DMS114 treated with DMSO at 0.1 percent for 48 hours (cell line): ENCODE measurements around the gene HOXB6.

Experiments used
- DNase-seq: peaks from one replicate; lab custom pipeline; 2025; ENCODE audit not compliant: unreplicated experiment; lab: John Stamatoyannopoulos, UW

Gene HOXB6

DNA sequence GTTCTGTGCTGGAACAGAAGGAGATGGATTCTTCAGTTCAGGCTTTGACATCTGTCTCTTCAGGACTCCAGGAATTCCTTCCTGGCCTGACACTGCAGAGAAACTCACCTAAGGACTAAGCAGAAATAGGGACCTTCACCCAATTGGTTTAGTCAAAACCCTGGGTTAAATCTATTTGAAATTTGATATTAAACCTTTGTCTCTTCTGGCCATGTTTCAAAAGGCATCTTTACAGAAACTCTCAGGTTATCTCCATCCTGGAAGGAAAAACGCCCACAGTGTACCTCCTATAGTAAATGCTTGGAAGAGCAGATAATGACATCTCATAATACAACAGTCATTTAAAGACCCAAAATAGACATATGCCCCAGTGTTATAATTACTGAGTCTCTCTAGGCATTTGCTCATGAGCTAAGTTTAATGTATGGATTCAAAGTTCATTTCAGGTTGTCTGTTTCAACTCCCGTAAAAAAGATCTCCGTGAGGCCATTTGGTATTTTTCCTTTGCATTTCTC lies 21.0 kb downstream of the HOXB6 start:
- DNase-seq, result no peak

DNA sequence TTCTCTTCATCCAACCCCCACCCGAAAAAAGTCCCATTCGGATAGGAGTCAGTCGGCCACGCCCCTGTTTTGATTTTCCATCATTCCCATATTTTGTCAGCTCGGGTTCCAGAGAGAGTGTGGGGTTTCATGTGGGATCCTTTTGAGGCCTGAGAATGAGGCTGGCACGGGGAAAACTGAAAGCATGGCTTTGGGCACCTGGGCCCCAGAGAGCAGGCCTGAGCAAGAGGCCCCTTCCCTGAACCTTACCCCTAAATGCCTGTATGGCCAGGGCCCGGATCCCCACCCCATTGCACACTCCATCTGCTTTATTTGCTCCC lies 22.1 kb downstream of the HOXB6 start:
- DNase-seq, result no peak

GRCh38 chr17:48579760-48580554 lies 24.8 kb downstream of the HOXB6 start:
- DNase-seq, result peak; percentile 50

DNA sequence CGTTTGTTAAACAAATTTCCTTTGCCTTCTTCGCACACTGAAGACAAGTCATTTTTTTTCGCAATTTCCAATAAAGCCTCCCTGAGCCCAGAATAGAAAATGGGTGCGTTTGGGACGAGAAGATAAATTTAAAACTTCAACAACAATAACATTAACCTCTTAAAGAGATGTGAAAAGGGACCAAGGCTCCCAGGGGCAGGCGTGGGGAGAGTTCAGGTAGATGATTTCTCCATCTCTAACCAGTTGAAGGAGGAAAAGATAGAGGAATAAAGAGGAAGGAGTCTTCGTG lies 25.4 kb downstream of the HOXB6 start:
- no peak for DNase-seq

DNA sequence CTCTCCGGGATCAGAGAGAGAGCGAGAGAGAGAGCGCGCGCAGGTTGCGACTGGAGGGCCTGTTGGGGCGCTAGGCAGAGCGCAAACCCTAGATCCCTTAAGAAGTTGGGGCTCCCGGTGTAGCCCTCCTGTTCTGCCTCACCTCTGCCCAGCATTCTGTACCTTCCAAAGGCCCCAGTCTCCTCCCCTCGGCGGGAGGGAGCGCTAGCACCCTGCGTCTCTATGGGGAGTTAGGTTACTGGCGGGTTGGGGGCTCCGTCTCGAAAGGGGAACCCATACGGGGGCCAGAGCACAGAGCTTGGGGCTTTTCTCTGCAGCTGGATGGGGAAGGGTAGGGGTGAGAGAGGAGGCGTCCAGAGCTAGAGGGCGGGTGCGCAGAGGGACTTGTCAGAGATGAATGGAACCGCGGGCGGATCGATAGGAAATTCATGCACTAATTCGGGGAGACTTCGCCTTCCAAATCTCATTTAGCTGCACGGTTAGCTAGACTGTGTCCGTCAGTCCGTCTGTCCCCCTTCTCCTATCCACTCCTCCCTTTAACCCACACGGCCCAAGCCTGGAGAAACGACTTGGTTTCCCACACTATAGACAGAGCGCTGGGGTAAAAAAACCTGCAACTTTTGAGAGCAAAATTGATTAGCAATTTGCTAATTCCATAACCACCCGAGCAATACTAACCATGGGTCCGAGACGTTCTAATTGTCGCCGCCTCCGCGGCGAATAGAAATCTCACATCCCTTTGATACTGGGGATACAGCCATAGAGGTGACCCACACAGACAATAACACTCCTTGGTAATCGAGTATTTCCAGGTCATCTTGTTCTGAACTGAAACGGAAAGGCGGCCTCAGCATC lies 25.9 kb downstream of the HOXB6 start:
- no peak for DNase-seq

- peak; percentile 79 for DNase-seq
Observed at GRCh38 chr17:48577946-48578615, 26.7 kb downstream of the HOXB6 start, which contains the start of gene HOXB4. Gene HOXB4, minus strand, starts transcription at chr17:48578350. Its CDS starts 31 bp downstream, at chr17:48578319.

- peak; percentile 25 for DNase-seq
Observed at GRCh38 chr17:48577330-48577945, 27.3 kb downstream of the HOXB6 start.

GRCh38 chr17:48576479-48577309 lies 28.1 kb downstream of the HOXB6 start:
- DNase-seq, result no peak

GRCh38 chr17:48575673-48576478 lies 28.9 kb downstream of the HOXB6 start:
- no peak for DNase-seq

GRCh38 chr17:48575066-48575582 lies 29.7 kb downstream of the HOXB6 start:
- DNase-seq, result no peak

DNA sequence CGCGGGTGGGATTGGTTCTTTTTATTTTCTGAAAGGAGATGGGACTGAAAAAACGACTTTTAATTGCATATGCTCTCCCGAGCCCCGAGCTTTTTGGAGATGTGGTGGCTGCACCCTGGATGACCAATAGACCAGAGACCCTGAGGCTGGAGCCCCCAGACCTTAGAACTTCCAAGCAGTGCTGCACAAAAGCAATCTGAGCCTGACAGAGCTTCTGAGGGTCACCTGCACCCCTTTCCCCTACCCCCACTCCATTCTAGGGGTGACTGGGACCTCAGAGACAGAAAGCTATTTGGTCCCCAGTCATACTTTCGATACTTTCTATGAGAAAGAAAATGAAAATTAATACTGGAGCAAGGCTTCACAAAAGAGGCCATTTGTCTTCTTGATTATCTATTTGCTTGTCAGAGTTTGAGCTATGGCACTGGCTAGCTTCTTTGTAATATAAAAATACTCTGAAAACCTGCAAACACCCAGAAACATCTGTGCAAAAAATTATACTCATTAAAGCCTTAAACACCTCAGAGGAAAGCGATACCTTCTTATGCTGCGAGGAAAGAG lies 30.2 kb downstream of the HOXB6 start:
- no peak for DNase-seq

GRCh38 chr17:48571826-48572417 lies 32.9 kb downstream of the HOXB6 start:
- DNase-seq, result no peak

GRCh38 chr17:48571024-48571818 lies 33.6 kb downstream of the HOXB6 start:
- DNase-seq, result no peak

DNA sequence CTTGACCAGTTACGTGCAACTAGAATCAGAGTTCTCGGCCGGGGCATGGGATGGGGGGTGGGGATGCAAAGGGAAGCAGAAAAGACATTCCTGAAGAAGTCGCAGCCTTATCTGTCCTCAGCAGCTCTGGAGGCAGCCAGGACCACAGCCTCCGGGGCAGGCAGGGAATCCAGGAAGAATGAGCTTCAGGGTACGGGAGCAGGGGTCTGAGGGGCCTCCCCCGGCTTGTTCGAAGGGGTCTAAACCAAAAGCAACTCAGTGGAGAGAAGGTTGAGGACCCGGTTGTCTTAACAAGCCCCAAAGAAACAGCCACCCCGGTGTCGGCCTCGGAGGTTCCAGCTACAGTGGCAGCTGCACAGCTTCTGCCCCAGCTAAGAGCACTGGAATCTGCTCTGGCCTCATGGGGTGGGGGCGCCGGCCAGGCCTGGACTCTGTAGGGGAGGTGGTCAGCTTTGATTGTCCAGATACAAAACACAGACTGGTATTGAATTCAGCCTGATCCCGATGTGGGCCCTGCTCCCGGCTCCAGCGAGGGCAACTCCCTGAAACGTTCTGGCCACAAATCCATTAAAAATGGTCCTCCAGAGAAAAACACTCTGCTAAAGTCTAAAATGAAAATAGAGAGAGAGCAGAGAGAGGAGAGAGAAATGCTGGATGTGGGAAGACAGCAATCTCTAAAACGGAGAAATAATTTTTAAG lies 34.3 kb downstream of the HOXB6 start:
- DNase-seq, result no peak

DNA sequence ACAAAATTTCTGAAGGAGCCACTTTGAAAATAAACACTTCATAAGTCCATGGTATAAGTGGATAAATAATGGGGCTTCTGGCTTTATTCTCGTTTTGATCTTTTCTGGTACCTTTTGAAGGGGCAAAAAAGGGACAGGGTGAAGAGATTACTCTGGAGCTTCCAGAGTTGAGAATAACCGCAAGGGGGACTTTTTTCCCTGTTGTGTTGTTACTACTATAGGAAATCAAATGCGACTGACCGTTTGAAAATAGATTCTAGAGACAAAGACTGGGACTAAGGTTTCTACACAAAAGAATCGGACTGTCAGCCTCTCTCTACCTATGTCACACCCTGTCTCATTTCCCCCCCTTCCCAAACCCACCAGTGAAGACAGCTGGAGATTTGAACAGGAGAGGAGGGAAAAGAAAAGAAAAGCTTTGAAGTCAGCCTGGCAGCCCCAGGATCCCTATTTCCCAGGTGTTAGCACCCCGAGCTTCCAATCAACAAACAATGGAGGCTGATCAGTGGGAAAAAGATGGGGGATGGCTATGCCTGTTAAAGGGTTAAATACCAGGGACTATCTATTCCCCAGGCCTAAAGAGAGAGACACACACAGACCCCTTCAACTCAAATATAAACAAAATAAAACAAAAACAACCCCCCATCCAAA lies 35.0 kb downstream of the HOXB6 start:
- DNase-seq, result no peak

DNA sequence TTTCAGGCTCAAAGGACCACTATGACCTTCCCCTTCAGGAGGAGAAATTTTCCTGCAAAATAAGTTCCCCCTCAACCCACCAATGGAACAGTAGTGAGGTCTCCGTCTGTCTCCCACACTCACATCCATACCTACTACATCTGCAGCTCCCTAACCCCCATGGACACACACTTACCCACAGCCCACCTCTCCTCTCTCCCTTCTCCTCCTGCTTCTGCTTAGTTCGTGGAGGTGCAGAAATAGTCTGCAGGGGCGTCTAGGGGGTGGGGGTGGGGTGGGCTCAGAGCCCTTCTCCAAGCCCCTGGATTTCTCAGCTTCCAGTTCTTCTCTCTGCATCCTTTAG lies 35.6 kb downstream of the HOXB6 start:
- no peak for DNase-seq
